ENCODE results near the gene COQ2. TPM values are rescaled to one million over a fixed set of nuclear protein-coding genes. Genes with fewer than 3 reads are reported as not detected.
"Not testable (repeated sequence)": the region's sequence is repeated elsewhere in the genome, so short reads cannot be mapped to it uniquely, and the experiment has no call there.

Gene COQ2
- total RNA-seq, 3 donors from 2014 or later = 12.5 to 21.6 (median 18.1) TPM

DNA sequence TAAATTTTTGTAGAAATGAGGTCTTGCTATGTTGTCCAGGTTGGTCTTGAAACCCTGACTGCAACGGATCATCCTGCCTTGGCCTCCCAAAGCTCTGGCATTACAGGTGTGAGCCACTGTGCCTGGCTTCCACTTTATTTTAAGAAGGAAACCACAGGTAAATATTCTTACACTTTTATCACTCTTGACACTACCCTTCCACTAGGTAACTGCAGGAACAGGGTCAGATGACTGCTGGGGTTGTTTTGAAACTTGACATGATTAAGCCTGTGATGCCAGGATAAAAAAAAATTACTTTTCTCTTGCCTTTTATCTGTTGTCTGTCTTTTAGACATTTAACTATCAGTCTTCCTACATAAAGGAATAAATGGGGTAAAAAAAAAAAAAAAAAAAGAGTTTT lies 43.5 kb downstream of the COQ2 start:
- intact Hi-C loops (cut with DNase I, micrococcal nuclease) = no loop called here
- DNase-seq (no peak), ATAC-seq (peak; percentile 52)
- H3K4me1 ChIP-seq (ENCODE audit: low read depth) = peaks cover 2% of the 10 kb centered on the region
- H3K36me3 ChIP-seq (ENCODE audit: low read depth) = no peaks in the 10 kb centered on the region
- H3K9me3 ChIP-seq = no peaks in the 10 kb centered on the region
- TF ChIP-seq, protein P1, sequence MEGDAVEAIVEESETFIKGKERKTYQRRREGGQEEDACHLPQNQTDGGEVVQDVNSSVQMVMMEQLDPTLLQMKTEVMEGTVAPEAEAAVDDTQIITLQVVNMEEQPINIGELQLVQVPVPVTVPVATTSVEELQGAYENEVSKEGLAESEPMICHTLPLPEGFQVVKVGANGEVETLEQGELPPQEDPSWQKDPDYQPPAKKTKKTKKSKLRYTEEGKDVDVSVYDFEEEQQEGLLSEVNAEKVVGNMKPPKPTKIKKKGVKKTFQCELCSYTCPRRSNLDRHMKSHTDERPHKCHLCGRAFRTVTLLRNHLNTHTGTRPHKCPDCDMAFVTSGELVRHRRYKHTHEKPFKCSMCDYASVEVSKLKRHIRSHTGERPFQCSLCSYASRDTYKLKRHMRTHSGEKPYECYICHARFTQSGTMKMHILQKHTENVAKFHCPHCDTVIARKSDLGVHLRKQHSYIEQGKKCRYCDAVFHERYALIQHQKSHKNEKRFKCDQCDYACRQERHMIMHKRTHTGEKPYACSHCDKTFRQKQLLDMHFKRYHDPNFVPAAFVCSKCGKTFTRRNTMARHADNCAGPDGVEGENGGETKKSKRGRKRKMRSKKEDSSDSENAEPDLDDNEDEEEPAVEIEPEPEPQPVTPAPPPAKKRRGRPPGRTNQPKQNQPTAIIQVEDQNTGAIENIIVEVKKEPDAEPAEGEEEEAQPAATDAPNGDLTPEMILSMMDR (IDR thresholded peaks at IDR 0.05) = no peak
- H3K4me3 ChIP-seq = no peak overlapping the region

DNA sequence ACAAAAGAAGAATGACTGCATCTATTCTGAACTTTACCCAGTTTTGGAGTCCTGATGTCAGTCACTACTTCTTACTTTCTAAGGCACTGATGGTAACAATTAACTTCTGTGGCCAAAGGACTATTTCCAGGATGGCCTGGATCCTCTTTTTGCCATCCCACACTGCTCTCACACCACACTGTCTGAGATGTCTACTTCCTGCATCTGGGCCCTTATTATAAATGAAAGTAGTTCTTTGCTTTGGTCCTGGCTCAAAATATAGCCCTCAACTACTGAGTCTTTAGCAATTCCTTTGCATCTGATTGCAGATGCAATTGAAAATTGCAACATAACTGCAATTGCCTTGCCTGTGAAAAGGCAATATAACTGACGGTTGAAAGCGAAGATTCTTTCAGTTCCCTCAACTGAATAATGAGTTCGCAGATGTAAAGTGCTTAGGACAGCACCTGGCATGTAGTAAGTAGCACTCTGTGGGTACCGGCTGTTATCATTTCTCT lies 44.2 kb downstream of the COQ2 start:
- intact Hi-C loops (cut with DNase I, micrococcal nuclease) = no loop called here
- H3K36me3 ChIP-seq (ENCODE audit: low read depth) = no peaks in the 10 kb centered on the region
- H3K4me3 ChIP-seq = no peak overlapping the region
- ATAC-seq (peak; percentile 89), DNase-seq (no peak)
- TF ChIP-seq, protein P1 (IDR thresholded peaks at IDR 0.05) = no peak
- H3K4me1 ChIP-seq (ENCODE audit: low read depth) = peaks cover 5% of the 10 kb centered on the region
- no peaks in the 10 kb centered on the region for H3K9me3 ChIP-seq

DNA sequence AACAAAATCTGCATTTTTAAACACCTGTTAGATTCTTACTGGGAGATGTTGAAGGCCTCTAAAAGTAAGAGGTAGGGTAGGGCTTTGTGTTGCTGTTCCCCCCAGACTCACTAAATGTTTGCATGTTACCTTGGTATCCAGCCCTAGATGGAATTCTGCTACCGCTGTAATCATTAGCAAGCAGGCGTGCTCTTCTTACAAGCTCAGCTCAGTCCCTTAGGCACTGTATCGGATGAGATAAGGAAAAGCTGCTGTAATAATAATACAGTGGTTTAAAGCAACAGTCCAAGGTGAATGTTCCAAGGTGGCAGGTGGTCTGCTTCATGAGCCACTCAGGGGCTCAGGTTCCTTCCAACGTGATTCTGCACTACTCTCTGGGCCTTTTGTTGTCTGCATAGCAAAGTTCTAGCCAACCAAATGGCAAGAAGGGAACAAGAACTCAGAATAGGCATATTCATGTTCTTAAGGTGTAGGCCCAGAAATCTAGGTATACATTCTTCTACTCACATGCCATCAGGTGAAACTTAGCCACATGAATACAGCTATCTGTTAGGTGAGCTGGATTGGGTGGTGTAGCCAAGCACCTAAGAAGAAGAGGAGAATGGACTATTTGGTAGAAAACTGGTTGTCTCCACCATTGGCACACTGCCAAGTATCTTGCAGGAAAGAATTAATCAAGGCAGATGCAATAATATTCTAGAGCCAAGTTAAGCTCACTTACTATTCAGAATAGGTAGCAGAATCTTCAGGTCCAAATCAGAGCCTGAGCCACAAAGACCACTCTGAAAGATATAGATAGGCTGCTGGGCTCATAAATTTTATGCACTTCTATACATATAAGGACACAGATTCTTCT lies 46.0 kb downstream of the COQ2 start:
- H3K36me3 ChIP-seq (ENCODE audit: low read depth) = no peaks in the 10 kb centered on the region
- TF ChIP-seq, protein P1 (IDR thresholded peaks at IDR 0.05) = no peak
- ATAC-seq (no peak), DNase-seq (no peak)
- H3K4me1 ChIP-seq (ENCODE audit: low read depth) = peaks cover 5% of the 10 kb centered on the region
- H3K4me3 ChIP-seq = no peak overlapping the region
- no peaks in the 10 kb centered on the region for H3K9me3 ChIP-seq
- intact Hi-C loops (cut with DNase I, micrococcal nuclease) = no loop called here

DNA sequence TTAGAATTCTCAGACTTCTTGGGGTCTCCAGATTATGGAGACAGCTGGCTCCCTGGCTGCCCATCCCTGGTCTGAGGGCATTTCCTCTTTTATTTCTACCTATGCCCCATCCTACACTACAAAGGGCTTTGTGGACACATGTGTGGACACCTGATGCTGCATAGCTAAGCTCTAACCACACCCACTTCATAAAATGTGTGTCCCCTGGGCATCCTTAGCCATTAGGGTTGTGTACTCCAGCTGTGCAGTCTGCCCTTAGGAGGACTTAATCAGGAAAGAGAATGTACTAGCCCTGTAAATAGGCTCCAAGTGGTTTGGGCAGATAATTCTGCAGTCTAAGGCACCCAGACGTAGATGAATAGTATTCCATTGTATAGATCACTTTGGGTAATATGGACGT lies 47.0 kb downstream of the COQ2 start:
- intact Hi-C loops (cut with DNase I, micrococcal nuclease) = no loop called here
- TF ChIP-seq, protein P1 (IDR thresholded peaks at IDR 0.05) = no peak
- H3K4me3 ChIP-seq = no peak overlapping the region
- H3K36me3 ChIP-seq (ENCODE audit: low read depth) = no peaks in the 10 kb centered on the region
- no peak for DNase-seq
- H3K9me3 ChIP-seq = no peaks in the 10 kb centered on the region
- ATAC-seq = peak; percentile 54
- H3K4me1 ChIP-seq (ENCODE audit: low read depth) = peaks cover 5% of the 10 kb centered on the region

DNA sequence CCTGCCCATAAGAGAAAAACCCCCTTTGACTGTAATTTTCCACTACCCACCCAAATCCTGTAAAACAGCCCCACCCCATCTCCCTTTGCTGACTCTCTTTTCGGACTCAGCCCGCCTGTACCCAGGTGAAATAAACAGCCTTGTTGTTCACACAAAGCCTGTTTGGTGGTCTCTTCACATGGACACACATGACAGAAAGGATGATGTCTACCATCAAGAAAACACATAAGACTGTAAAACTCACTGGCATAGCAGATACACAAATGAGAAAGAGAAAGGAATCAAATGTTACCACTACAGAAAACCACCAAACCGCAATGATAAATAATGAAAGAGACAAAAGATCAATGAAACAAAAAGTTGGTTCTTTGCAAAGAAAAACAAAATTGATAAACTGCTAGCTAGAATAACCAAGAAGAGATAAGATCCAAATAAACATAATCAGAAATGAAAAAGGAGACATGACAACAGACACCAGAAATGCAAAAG lies 48.9 kb downstream of the COQ2 start:
- H3K4me3 ChIP-seq; H3K9me3 ChIP-seq; H3K36me3 ChIP-seq (ENCODE audit: low read depth); H3K4me1 ChIP-seq (ENCODE audit: low read depth); DNase-seq; ATAC-seq; intact Hi-C loops (cut with DNase I, micrococcal nuclease): not testable (repeated sequence)

DNA sequence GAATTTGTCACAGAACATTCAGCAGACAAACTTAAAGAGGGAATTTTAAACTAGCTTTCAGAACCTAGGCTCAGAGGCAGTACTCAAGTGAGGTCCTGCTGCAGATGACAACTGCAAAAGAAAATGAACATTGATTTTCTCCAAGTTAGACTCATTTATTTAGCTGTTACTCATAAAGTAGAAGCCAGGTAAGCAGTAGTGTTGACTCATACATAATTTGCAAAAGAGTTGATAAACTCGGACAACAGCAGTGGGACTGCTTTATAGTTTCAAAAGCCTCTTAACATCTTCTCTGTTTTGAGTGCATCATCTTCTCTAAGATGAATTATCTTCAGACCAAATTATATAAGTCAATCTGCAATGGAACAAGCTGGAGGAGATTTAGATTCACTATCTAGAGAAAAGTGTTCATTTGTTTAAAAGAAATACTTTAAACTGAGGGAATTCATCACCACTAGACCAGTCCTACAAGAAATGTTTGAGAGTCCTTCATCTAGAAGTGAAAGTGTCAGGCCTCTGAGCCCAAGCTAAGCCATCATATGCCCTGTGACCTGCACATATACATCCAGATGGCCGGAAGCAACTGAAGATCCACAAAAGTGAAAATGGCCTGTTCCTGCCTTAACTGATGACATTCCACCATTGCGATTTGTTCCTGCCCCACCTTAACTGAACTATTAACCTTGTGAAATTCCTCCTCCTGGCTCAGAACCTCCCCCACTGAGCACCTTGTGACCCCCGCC lies 49.5 kb downstream of the COQ2 start:
- no peak overlapping the region for H3K4me3 ChIP-seq
- intact Hi-C loops (cut with DNase I, micrococcal nuclease) = no loop called here
- TF ChIP-seq, protein P1 (IDR thresholded peaks at IDR 0.05) = no peak
- no peaks in the 10 kb centered on the region for H3K36me3 ChIP-seq (ENCODE audit: low read depth)
- H3K4me1 ChIP-seq (ENCODE audit: low read depth) = peaks cover 5% of the 10 kb centered on the region
- H3K9me3 ChIP-seq = no peaks in the 10 kb centered on the region
- DNase-seq = no peak
- peak; percentile 6 for ATAC-seq

DNA sequence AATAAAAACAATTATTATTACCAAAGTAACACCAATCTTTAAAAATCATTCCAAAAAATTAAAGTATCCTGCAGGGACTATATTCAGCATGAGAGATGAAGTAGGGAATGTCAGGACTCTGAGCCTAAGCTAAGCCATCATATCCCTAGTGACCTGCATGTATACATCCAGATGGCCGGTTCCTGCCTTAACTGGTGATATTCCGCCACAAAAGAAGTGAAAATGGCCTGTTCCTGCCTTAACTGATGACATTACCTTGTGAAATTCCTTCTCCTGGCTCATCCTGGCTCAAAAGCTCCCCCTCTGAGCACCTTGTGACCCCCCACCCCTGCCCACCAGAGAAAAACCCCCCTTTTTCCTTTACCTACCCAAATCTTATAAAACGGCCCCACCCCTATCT lies 50.2 kb downstream of the COQ2 start:
- DNase-seq; H3K4me3 ChIP-seq; intact Hi-C loops (cut with DNase I, micrococcal nuclease); H3K36me3 ChIP-seq (ENCODE audit: low read depth); H3K9me3 ChIP-seq; H3K4me1 ChIP-seq (ENCODE audit: low read depth); ATAC-seq: not testable (repeated sequence)
